NCI-H345 treated with DMSO at 0.1 percent for 48 hours (cell line): ENCODE data around the gene FAM20B.
"Not testable (repeated sequence)": the region's sequence is repeated elsewhere in the genome, so short reads cannot be mapped to it uniquely, and the experiment has no call there.

ENCODE experiments used
- DNase-seq: peaks from one replicate; lab custom pipeline; 2025; ENCODE audit not compliant: unreplicated experiment; lab: John Stamatoyannopoulos, UW

The FAM20B gene

GRCh38 chr1:179021873-179022272, 3.8 kb upstream of the FAM20B start:
- peak; percentile 65 for DNase-seq

- no peak for DNase-seq
These were observed 1.6 kb upstream of the FAM20B start for GRCh38 chr1:179023946-179024650.

GRCh38 chr1:179025975-179026812, 500 bp downstream of the FAM20B start:
- DNase-seq: peak; percentile 47

- DNase-seq: no peak
These were observed 1.3 kb downstream of the FAM20B start for GRCh38 chr1:179026813-179027669.

GRCh38 chr1:179029321-179029759, 3.6 kb downstream of the FAM20B start:
- DNase-seq: no peak

GRCh38 chr1:179030130-179030529, 4.4 kb downstream of the FAM20B start:
- no peak for DNase-seq

GRCh38 chr1:179030683-179031082, 5.0 kb downstream of the FAM20B start:
- DNase-seq: no peak

GRCh38 chr1:179031284-179031683, 5.6 kb downstream of the FAM20B start:
- DNase-seq: no peak

GRCh38 chr1:179031855-179032513, 6.3 kb downstream of the FAM20B start:
- DNase-seq: no peak

GRCh38 chr1:179034720-179035119, 9.0 kb downstream of the FAM20B start:
- DNase-seq: no peak

- no peak for DNase-seq
These were observed 11.3 kb downstream of the FAM20B start for GRCh38 chr1:179036844-179037465.

- DNase-seq: no peak
These were observed 13.0 kb downstream of the FAM20B start for GRCh38 chr1:179038528-179039281.

GRCh38 chr1:179039502-179040174, 13.9 kb downstream of the FAM20B start:
- not testable (repeated sequence) for DNase-seq

- DNase-seq: not testable (repeated sequence)
These were observed 14.5 kb downstream of the FAM20B start for GRCh38 chr1:179040175-179040551.

- no peak for DNase-seq
These were observed 16.4 kb downstream of the FAM20B start for GRCh38 chr1:179042087-179042486.

- no peak for DNase-seq
These were observed 17.0 kb downstream of the FAM20B start for GRCh38 chr1:179042700-179043099.

GRCh38 chr1:179043266-179043665, 17.6 kb downstream of the FAM20B start:
- no peak for DNase-seq

GRCh38 chr1:179043907-179044306, 18.2 kb downstream of the FAM20B start:
- DNase-seq: no peak
